GM12878 (cell line): ENCODE measurements around the gene UBE2D3. TPM values are rescaled to one million over a fixed set of nuclear protein-coding genes. Genes with fewer than 3 reads are reported as not detected.

Experiments used
- ATAC-seq: fragments of 200-7000 bp; cut with Tn5 transposase; 3 replicates; pipeline ENCODE4 v1.9.1; 2020; ENCODE audit warnings: mild to moderate bottlenecking, moderate library complexity
- BruUV-seq: library from RNA; stranded (reverse); fragments of 400-500 nt; replicated peaks from 2 replicates; lab custom pipeline; 2021; lab: Mats Ljungman, UMichigan
- CTCF ChIA-PET: fragments of 300-600 bp; sonication (Branson Sonifier 250); formaldehyde crosslinking; extraction: SDS; loops from one replicate; lab custom pipeline; 2021; ENCODE audit warnings: inconsistent platforms; lab: Yijun Ruan, JAX
- POLR2A ChIA-PET: fragments of 350-600 bp; formaldehyde crosslinking; extraction: SDS; loops from one replicate; lab custom pipeline; 2021; ENCODE audit warnings: inconsistent platforms; lab: Charles Lee
- RAD21 ChIA-PET: fragments of 300-600 bp; sonication (Branson Sonifier 250); formaldehyde crosslinking; loops from one replicate; lab custom pipeline; 2023; ENCODE audit warnings: antibody characterized with exemption; ENCODE audit not compliant: unreplicated experiment; lab: Charles Lee
- SMC1A ChIA-PET: fragments of 300-600 bp; sonication (Branson Sonifier 250); formaldehyde crosslinking; loops from one replicate; lab custom pipeline; 2023; ENCODE audit not compliant: unreplicated experiment, uncharacterized antibody; lab: Charles Lee
- DNase-seq: peaks from one replicate; pipeline ENCODE4 v3.0.0-alpha.2; 2011; ENCODE audit warnings: low read depth, low spot score
- FAIRE-seq: peaks from 3 replicates; lab custom pipeline; 2011; peaks lifted over from hg19 to GRCh38; lab: Jason Lieb, UNC
- H2AFZ ChIP-seq: 2 replicates; pipeline ENCODE4 v1.6.0; 2011; ENCODE audit warnings: low read depth, low read length, control low read depth; ENCODE audit not compliant: control insufficient read depth
- H3K27ac ChIP-seq: 2 replicates; pipeline ENCODE4 v1.5.1; 2011; ENCODE audit warnings: control low read depth; ENCODE audit not compliant: control insufficient read depth, insufficient read depth
- H3K27me3 ChIP-seq, 2 experiments: replicated peaks in 1 of 2; 2 replicates each; pipeline versions ENCODE4 v1.6.0 to v1.6.1; 2011; ENCODE audit warnings: low read length in 1 of 2; ENCODE audit not compliant: control insufficient read depth in 2 of 2, insufficient read depth in 2 of 2
- H3K36me3 ChIP-seq, 2 experiments: 2 replicates each; pipeline ENCODE4 v1.5.1; 2011; ENCODE audit warnings: low read length in 1 of 2; ENCODE audit not compliant: control insufficient read depth in 2 of 2, insufficient read depth in 2 of 2
- H3K4me1 ChIP-seq: 2 replicates; pipeline ENCODE4 v1.6.1; 2011; ENCODE audit warnings: mild to moderate bottlenecking, low read length, moderate library complexity, mixed read lengths; ENCODE audit not compliant: control insufficient read depth, insufficient read depth
- H3K4me2 ChIP-seq: 2 replicates; pipeline ENCODE4 v1.6.0; 2011; ENCODE audit warnings: control low read depth; ENCODE audit not compliant: control insufficient read depth, insufficient read depth
- H3K4me3 ChIP-seq: fragments of 200-600 bp; sonication (generic); 2 replicates; pipeline ENCODE4 v1.5.1; 2016
- H3K79me2 ChIP-seq: 2 replicates; pipeline ENCODE4 v1.6.0; 2011; ENCODE audit warnings: low read length; ENCODE audit not compliant: control insufficient read depth, insufficient read depth
- H3K9ac ChIP-seq: 2 replicates; pipeline ENCODE4 v1.8.0; 2011; ENCODE audit warnings: low read length, control low read depth, mixed read lengths; ENCODE audit not compliant: control insufficient read depth, insufficient read depth
- H3K9me3 ChIP-seq: replicated peaks from 3 replicates; pipeline ENCODE4 v1.5.1; 2011; ENCODE audit warnings: mild to moderate bottlenecking, low read length; ENCODE audit not compliant: control insufficient read depth, insufficient read depth
- H4K20me1 ChIP-seq: 2 replicates; pipeline ENCODE4 v1.6.0; 2011; ENCODE audit not compliant: control insufficient read depth, insufficient read depth
- CBX5 ChIP-seq: sonication (generic); IDR thresholded peaks from 2 replicates; pipeline ENCODE4 v1.6.1; 2016; ENCODE audit warnings: low read depth, moderate library complexity, mild to moderate bottlenecking, inconsistent platforms
- EZH2 ChIP-seq: IDR thresholded peaks from 2 replicates; pipeline ENCODE4 v1.6.1; 2012; ENCODE audit warnings: low read depth, mild to moderate bottlenecking, control low read depth, inconsistent platforms, low read length, borderline replicate concordance; ENCODE audit not compliant: control insufficient read depth
- IKZF1 ChIP-seq: fragments of 450-650 bp; conservative IDR thresholded peaks from 2 replicates; pipeline ENCODE4 v1.6.1; 2017; ENCODE audit warnings: antibody characterized with exemption, mild to moderate bottlenecking
- IRF3 ChIP-seq: fragments of 450-650 bp; IDR thresholded peaks from 2 replicates; pipeline ENCODE4 v1.6.1; 2014; ENCODE audit warnings: mild to moderate bottlenecking
- LARP7 ChIP-seq: fragments of 450-650 bp; IDR thresholded peaks from 2 replicates; pipeline ENCODE4 v1.6.1; 2017; ENCODE audit warnings: mild to moderate bottlenecking
- MXI1 ChIP-seq: fragments of 150-350 bp; IDR thresholded peaks from 2 replicates; pipeline ENCODE4 v1.6.1; 2011; ENCODE audit warnings: low read depth, mild to moderate bottlenecking, inconsistent platforms, low read length, improper control_type of control experiment
- POLR2A ChIP-seq: IDR thresholded peaks from 2 replicates; pipeline ENCODE4 v1.6.1; 2011; ENCODE audit warnings: low read depth, mild to moderate bottlenecking, low read length
- POLR2AphosphoS2 ChIP-seq: IDR thresholded peaks from 2 replicates; pipeline ENCODE4 v1.6.1; 2011; ENCODE audit warnings: low read depth, mild to moderate bottlenecking, low read length, improper control_type of control experiment, moderate library complexity
- SPI1 ChIP-seq: IDR thresholded peaks from 2 replicates; pipeline ENCODE4 v1.6.1; 2011; ENCODE audit warnings: low read depth, mild to moderate bottlenecking, low read length, moderate library complexity, borderline replicate concordance; ENCODE audit not compliant: insufficient read depth
- YY1 ChIP-seq: IDR thresholded peaks from 2 replicates; pipeline ENCODE4 v1.6.1; 2011; ENCODE audit warnings: low read depth, mild to moderate bottlenecking, low read length
- ZBTB11 ChIP-seq: fragments of 450-650 bp; formaldehyde crosslinking; IDR thresholded peaks from 2 replicates; pipeline ENCODE4 v1.5.0; 2022; ENCODE audit warnings: mild to moderate bottlenecking, missing genetic modification characterization
- WGBS: methylation state at CpG from one replicate; pipeline ENCODE4 v1.1.6; 2016; ENCODE audit warnings: low lambda C conversion rate; ENCODE audit not compliant: insufficient replicate concordance, insufficient coverage; ENCODE audit errors: missing lambda C conversion rate; 5-methylcytosine and 5-hydroxymethylcytosine counted together
- in situ Hi-C: fragments of 300-500 bp; cut with MboI; formaldehyde crosslinking; loops from 9 replicates; pipeline ENCODE4 v1.14.3; 2018; ENCODE audit warnings: mixed read lengths
- intact Hi-C: fragments of 100-400 bp; cut with micrococcal nuclease; formaldehyde crosslinking; loops from one replicate; pipeline ENCODE4 v1.14.2; 2022; ENCODE audit not compliant: unreplicated experiment
- polyA plus RNA-seq, 11 experiments: library from polyadenylated mRNA; depleted of rRNA in 4 of 11; unstranded in 6 of 11; stranded (reverse) in 5 of 11; fragments of >200 nt; fragmentation: Nextera tagmentation in 4 of 11; fragmentation: Illumina TruSeq in 1 of 11; extraction: Ambion mirVana in 4 of 11; extraction: Trizol in 1 of 11; gene quantifications; 1 replicate in 1 of 11; 2 replicates in 10 of 11; pipeline versions ENCODE4 v1.2.1 to v1.2.3, GENCODE V29; 2011 to 2016; ENCODE audit warnings: inconsistent platforms in 2 of 11, missing spikeins in 2 of 11, low read depth in 1 of 11
- total RNA-seq, 4 experiments: library from RNA; depleted of rRNA in 3 of 4; stranded (reverse); fragments of >200 nt in 3 of 4; fragmentation: Illumina TruSeq in 1 of 4; extraction: Trizol in 1 of 4; gene quantifications; 2 replicates each; pipeline versions ENCODE4 v1.2.1 to v1.2.3, GENCODE V29; 2013 to 2021

The UBE2D3 gene
- total and polyA plus RNA-seq, 10 of the 15 experiments (the other 5 are each of a cell fraction or from before 2014, with no cell fraction given): 162 to 572 (median 395) TPM

- in situ Hi-C loops: no loop called here
- RAD21 ChIA-PET: no interaction called here
- SMC1A ChIA-PET: interaction anchor here (0.7 to 1.9 kb wide), 5 partner anchors 12 to 333 kb away, joined by 3 to 9 read pairs (median 3); no protein-coding TSS in a partner anchor
- FAIRE-seq (no peak), DNase-seq (no peak), ATAC-seq (peak; percentile 16; the same call in 2 of the 3 replicates)
- intact Hi-C loops: no loop called here
- no peak overlapping the region for H3K9ac ChIP-seq
- TF ChIP-seq MXI1 (no peak), POLR2AphosphoS2 (no peak), LARP7 (no peak), EZH2 (no peak), YY1 (no peak), POLR2A (no peak), IKZF1 (no peak), IRF3 (no peak), ZBTB11 (no peak), CBX5 (no peak), SPI1 (no peak)
- H3K4me2 ChIP-seq: no peak overlapping the region
- H4K20me1 ChIP-seq: no peaks in the 10 kb centered on the region
- CTCF ChIA-PET: interaction anchor here (0.7 to 1.6 kb wide), 4 partner anchors 8 to 318 kb away, joined by 3 to 5 read pairs (median 3); partner anchors contain the start of gene BDH2
- H3K27ac ChIP-seq: no peak overlapping the region
- POLR2A ChIA-PET: no interaction called here
- no peaks in the 10 kb centered on the region for H3K4me1 ChIP-seq
- BruUV-seq: no TSS peak
- 40% methylated on average over 1 of the region's 1 CpG for WGBS
- no peak overlapping the region for H2AFZ ChIP-seq
- H3K27me3 ChIP-seq: no peaks in the 10 kb centered on the region
- H3K36me3 ChIP-seq: no peaks in the 10 kb centered on the region
- no peak overlapping the region for H3K4me3 ChIP-seq
- no peaks in the 10 kb centered on the region for H3K9me3 ChIP-seq
- no peaks in the 10 kb centered on the region for H3K79me2 ChIP-seq
These were observed 45.8 kb downstream of the UBE2D3 start for GRCh38 chr4:102781570-102781969.
